GM12873 (cell line): ENCODE measurements around the gene PMM1.

ENCODE experiments used
- CTCF ChIP-seq: IDR thresholded peaks from 2 replicates; pipeline ENCODE4 v1.5.1; 2012; ENCODE audit warnings: low read depth, mild to moderate bottlenecking, moderate library complexity, low read length, control low read depth; ENCODE audit not compliant: insufficient read depth; ENCODE audit errors: missing control alignments

The PMM1 gene

GRCh38 chr22:41565403-41566054, 24.1 kb downstream of the PMM1 start:
- TF ChIP-seq CTCF: no peak

DNA sequence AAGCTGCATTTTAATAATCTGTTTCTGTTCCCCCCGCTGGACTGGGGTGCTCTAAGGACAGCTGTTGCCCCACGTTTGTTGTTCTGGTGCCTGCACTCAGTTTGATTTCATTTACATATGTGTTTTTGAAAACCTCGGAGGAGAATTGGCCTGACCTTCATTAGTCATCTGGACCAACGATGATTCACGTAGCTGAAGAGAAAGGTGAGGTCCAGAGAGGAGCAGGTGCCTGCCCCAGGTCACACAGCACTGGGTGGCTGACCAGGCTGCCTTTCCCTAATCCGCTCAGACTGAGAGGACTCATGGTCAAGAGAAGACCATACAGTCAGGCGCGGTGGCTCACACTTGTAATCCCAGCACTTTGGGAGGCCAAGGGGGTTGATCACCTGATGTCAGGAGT, 25.1 kb downstream of the PMM1 start:
- TF ChIP-seq CTCF: no peak

DNA sequence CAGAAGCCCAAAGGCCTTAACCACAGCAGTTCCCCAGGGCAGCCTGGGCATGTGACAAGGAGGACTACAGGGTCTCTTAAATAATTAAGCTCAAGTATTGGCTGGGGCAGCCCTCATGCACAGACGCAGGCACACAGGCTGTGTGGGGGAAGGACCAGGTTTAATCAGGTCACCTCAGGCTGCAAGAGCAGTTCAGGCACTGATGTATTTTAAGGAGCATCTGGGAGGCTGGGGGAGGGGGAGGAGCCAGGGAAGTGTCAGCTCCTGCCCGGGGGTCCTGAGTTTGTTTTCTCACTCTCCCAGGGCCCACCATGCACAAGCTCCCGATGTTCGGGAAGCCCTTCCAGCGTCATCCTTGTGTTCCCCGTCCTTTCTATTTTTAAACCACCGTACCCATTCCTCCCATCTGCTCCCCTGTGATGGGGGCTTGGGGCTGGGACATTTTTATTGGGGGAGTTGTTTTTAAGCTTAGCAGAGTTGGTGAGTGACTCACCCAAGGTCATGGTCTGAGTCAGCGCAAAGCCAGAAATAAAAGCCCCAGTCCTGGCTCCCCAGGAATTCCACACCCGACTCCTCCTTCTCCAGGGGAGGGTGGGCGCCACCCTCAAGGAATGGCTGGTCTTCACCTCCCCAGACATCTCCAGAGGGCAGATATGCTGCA, 26.5 kb downstream of the PMM1 start:
- TF ChIP-seq CTCF: no peak

DNA sequence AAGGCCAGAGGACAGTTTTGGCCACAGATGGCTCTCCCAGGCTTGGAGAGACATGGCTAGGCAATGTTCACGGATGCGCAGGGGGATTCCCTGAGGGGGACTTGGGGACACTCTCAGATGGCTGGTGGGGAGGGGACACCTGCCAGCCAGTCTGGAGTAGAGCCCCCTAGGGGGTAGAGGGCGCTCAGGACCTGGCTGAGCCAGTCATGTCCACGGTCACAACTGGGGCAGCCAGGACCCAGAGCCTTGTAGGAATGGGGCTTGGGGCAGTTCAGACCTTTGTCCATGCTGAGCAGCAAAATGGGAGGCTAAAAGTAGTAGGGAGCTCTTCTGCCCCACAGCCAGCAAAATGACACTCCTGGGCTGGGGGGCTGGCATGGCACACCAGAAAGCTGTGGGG, 27.2 kb downstream of the PMM1 start:
- no peak for TF ChIP-seq CTCF

GRCh38 chr22:41561788-41562187, 27.9 kb downstream of the PMM1 start:
- no peak for TF ChIP-seq CTCF

DNA sequence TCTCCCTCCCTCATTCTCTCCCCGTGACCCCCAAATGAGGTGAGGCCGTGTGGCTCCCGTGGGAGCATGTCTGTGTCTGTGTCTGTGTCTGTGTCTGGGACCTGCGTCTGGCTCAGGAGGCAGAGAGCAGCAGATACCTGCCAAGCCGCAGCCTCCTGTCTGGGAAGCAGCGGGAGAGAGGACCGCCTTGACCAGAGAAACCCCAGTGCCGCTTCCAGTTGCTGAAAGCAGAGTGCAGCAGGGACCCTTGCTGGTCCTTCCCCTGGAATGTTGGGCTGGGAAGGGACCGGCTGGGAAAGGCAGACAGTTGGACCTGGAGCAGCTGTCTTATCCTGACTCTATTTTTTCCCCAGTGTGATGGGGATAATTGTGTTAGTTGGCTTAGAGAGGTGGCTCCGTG, 28.3 kb downstream of the PMM1 start:
- no peak for TF ChIP-seq CTCF

GRCh38 chr22:41560095-41560471, 29.6 kb downstream of the PMM1 start:
- TF ChIP-seq CTCF: no peak
